ENCODE data around the gene SIN3A. TPM values are rescaled to one million over a fixed set of nuclear protein-coding genes. Genes with fewer than 3 reads are reported as not detected.

The SIN3A gene
- total and polyA plus RNA-seq, 9 of the 15 experiments (the other 6 are each of a cell fraction or from before 2014, with no cell fraction given): 11.1 to 70.3 (median 25.3) TPM

DNA sequence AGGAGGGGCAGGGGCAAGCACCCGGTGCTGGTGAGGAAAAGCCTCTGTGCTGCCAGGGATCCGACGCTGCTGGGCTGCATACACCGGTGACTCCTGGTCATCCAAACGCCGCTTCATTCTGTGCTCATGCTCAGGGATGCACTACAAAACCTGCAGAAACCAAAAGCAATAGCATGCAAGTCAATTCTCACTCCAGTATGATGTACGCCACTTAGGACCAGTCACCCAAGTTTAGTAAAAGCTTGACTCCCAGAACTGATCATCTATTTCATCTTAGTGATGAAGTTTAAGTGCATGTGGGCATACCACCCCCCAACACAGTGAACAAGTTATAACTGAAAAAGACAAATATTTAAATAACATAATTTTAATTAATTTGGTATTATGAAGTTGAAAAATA is 21.2 kb downstream of the SIN3A start:
- ChIA-PET POLR2A (no interaction called here), CTCF (ENCODE audit: low intra/inter-chr PET ratio) (no interaction called here)
- no peak for FAIRE-seq
- no peak overlapping the region for H3K4me3 ChIP-seq
- in situ Hi-C loops (cut with MboI) (no loop called here), intact Hi-C loops (cut with micrococcal nuclease) (no loop called here)
- no TSS peak for BruUV-seq (replicated peaks)
- H3K4me1 ChIP-seq (replicated peaks in 1 of 2; ENCODE audit: control insufficient read depth in 2 of 2, insufficient read depth in 2 of 2, low read length in 2 of 2): no peaks in the 10 kb centered on the region; a peak in 1 of 5 replicates
- H3K9me3 ChIP-seq (replicated peaks; ENCODE audit: control insufficient read depth, insufficient read depth, low read depth, low read length): no peaks in the 10 kb centered on the region
- H3K9ac ChIP-seq (ENCODE audit: insufficient read depth in 1 of 2, low read depth in 2 of 2, low read length in 2 of 2): no peak overlapping the region
- WGBS (ENCODE audit: insufficient coverage, low coverage, missing lambda C conversion rate): 93% methylated on average over 7 of the region's 7 CpGs
- ATAC-seq: no peak
- TF ChIP-seq ZNF311 (CRISPR knock-in tag; IDR thresholded peaks at IDR 0.05) (no peak), KAT2B (IDR thresholded peaks at IDR 0.05; ENCODE audit: low read depth, low read length) (no peak), POLR2AphosphoS2 (IDR thresholded peaks at IDR 0.05; ENCODE audit: low read length) (no peak), E2F5 (CRISPR knock-in tag; IDR thresholded peaks at IDR 0.05) (no peak), PCBP2 (IDR thresholded peaks at IDR 0.05; ENCODE audit: low read depth, low read length, poor library complexity, severe bottlenecking) (no peak), ZNF780A (CRISPR knock-in tag; IDR thresholded peaks at IDR 0.05) (no peak), BRD9 (IDR thresholded peaks at IDR 0.05; ENCODE audit: low read depth, partially characterized antibody) (no peak), CBX3 (IDR thresholded peaks at IDR 0.05; ENCODE audit: borderline replicate concordance in 1 of 2, low read length in 2 of 2) (no peak), ZNF445 (CRISPR knock-in tag; IDR thresholded peaks at IDR 0.05; ENCODE audit: low read depth) (no peak), ZBED1 (IDR thresholded peaks at IDR 0.05) (no peak), FOXO4 (CRISPR knock-in tag; IDR thresholded peaks at IDR 0.05) (no peak), HOXB6 (CRISPR knock-in tag; IDR thresholded peaks at IDR 0.05; ENCODE audit: borderline replicate concordance) (no peak), NCOA4 (IDR thresholded peaks at IDR 0.05; ENCODE audit: partially characterized antibody) (no peak), KLF6 (CRISPR knock-in tag; IDR thresholded peaks at IDR 0.05; ENCODE audit: borderline replicate concordance) (no peak)
- TF ChIP-seq, protein P1, sequence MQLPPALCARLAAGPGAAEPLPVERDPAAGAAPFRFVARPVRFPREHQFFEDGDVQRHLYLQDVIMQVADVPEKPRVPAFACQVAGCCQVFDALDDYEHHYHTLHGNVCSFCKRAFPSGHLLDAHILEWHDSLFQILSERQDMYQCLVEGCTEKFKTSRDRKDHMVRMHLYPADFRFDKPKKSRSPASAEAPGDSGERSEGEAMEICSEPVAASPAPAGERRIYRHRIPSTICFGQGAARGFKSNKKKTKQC (CRISPR knock-in tag; IDR thresholded peaks at IDR 0.05): no peak
- TF ChIP-seq, protein P2, sequence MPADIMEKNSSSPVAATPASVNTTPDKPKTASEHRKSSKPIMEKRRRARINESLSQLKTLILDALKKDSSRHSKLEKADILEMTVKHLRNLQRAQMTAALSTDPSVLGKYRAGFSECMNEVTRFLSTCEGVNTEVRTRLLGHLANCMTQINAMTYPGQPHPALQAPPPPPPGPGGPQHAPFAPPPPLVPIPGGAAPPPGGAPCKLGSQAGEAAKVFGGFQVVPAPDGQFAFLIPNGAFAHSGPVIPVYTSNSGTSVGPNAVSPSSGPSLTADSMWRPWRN (IDR thresholded peaks at IDR 0.05; ENCODE audit: low read depth): no peak
- peaks cover 60% of the 10 kb centered on the region; the same call in 2 of the 3 replicates for H3K36me3 ChIP-seq (ENCODE audit: control insufficient read depth, insufficient read depth, low read length)
- no peaks in the 10 kb centered on the region for H3K9me1 ChIP-seq (ENCODE audit: control insufficient read depth, insufficient read depth, low read length)
- H2AFZ ChIP-seq (ENCODE audit: low read depth, low read length): no peak overlapping the region
- H3K27me3 ChIP-seq (ENCODE audit: control insufficient read depth in 2 of 2, insufficient read depth in 2 of 2, low read length in 2 of 2): no peaks in the 10 kb centered on the region
- no peak overlapping the region for H3K27ac ChIP-seq (ENCODE audit: extremely low read depth, low read depth, low read length)
- DNase-seq (ENCODE audit: extremely low read depth in 1 of 4, low spot score in 3 of 4): no peak
- no peaks in the 10 kb centered on the region for H4K20me1 ChIP-seq (replicated peaks; ENCODE audit: control insufficient read depth, insufficient read depth, low read length)
- H3K4me2 ChIP-seq (ENCODE audit: insufficient read depth, low read length): no peak overlapping the region
- peaks cover 53% of the 10 kb centered on the region for H3K79me2 ChIP-seq (ENCODE audit: control insufficient read depth, insufficient read depth, low read length)

Data from K562 (cell line).